IMR-90 (cell line): ENCODE data around the gene FAM186B. TPM values are rescaled to one million over a fixed set of nuclear protein-coding genes. Genes with fewer than 3 reads are reported as not detected.

Experiments
- ATAC-seq: fragments of 200-7000 bp; cut with Tn5 transposase; 2 replicates; pipeline ENCODE4 v1.9.1; 2020; ENCODE audit warnings: low read depth, mild to moderate bottlenecking, moderate library complexity
- BruUV-seq: library from RNA; stranded (reverse); fragments of 400-500 nt; replicated peaks from 2 replicates; lab custom pipeline; 2021; lab: Mats Ljungman, UMichigan
- CTCF ChIA-PET: fragments of 300-600 bp; formaldehyde crosslinking; extraction: SDS; loops from one replicate; lab custom pipeline; 2021; ENCODE audit warnings: antibody characterized with exemption; lab: Yijun Ruan, JAX
- POLR2A ChIA-PET: fragments of 300-600 bp; sonication (Branson Sonifier 250); formaldehyde crosslinking; loops from one replicate; lab custom pipeline; 2022; ENCODE audit warnings: antibody characterized with exemption; ENCODE audit not compliant: unreplicated experiment; lab: Charles Lee
- DNase-seq: peaks from one replicate; pipeline ENCODE4 v3.0.0; 2013
- H2AFZ ChIP-seq: replicated peaks from 2 replicates; pipeline ENCODE3; 2013; ENCODE audit warnings: low read length, mild to moderate bottlenecking; ENCODE audit not compliant: poor library complexity
- H2AK5ac ChIP-seq: 2 replicates; pipeline ENCODE4 v1.6.1; 2013; ENCODE audit warnings: low read depth, low read length, inconsistent platforms
- H2AK9ac ChIP-seq: replicated peaks from 2 replicates; pipeline ENCODE3; 2013; ENCODE audit warnings: mild to moderate bottlenecking, low read depth, low read length, moderate library complexity; ENCODE audit not compliant: poor library complexity
- H2BK120ac ChIP-seq: 2 replicates; pipeline ENCODE4 v1.6.1; 2013; ENCODE audit warnings: low read depth, low read length, inconsistent platforms
- H2BK15ac ChIP-seq: 3 replicates; pipeline ENCODE4 v1.6.1; 2013; ENCODE audit warnings: low read depth, low read length, inconsistent platforms
- H2BK20ac ChIP-seq: 2 replicates; pipeline ENCODE4 v1.6.1; 2013; ENCODE audit warnings: low read depth, mild to moderate bottlenecking, inconsistent platforms, low read length, moderate library complexity
- H2BK5ac ChIP-seq: 2 replicates; pipeline ENCODE4 v1.6.1; 2013; ENCODE audit warnings: mild to moderate bottlenecking, low read depth, low read length, inconsistent platforms; ENCODE audit not compliant: poor library complexity, severe bottlenecking
- H3K14ac ChIP-seq: replicated peaks from 2 replicates; pipeline ENCODE4 v1.6.1; 2013; ENCODE audit warnings: low read depth, low read length, inconsistent platforms
- H3K18ac ChIP-seq: 2 replicates; pipeline ENCODE4 v1.6.1; 2013; ENCODE audit warnings: low read depth, low read length, control low read depth
- H3K23ac ChIP-seq: 2 replicates; pipeline ENCODE4 v1.6.1; 2013; ENCODE audit warnings: low read depth, low read length, inconsistent platforms
- H3K27ac ChIP-seq: 2 replicates; pipeline ENCODE4 v1.5.1; 2013; ENCODE audit warnings: mild to moderate bottlenecking, control low read depth, low read length; ENCODE audit not compliant: insufficient read depth
- H3K27me3 ChIP-seq: 2 replicates; pipeline ENCODE4 v1.6.1; 2013; ENCODE audit warnings: low read length; ENCODE audit not compliant: control insufficient read depth, insufficient read depth
- H3K36me3 ChIP-seq: 2 replicates; pipeline ENCODE4 v1.6.1; 2013; ENCODE audit warnings: low read length, mixed read lengths; ENCODE audit not compliant: control insufficient read depth, insufficient read depth
- H3K4ac ChIP-seq: 2 replicates; pipeline ENCODE4 v1.6.1; 2013; ENCODE audit warnings: low read depth, low read length, inconsistent platforms
- H3K4me1 ChIP-seq: 2 replicates; pipeline ENCODE4 v1.6.1; 2013; ENCODE audit warnings: low read length, mixed read lengths; ENCODE audit not compliant: control insufficient read depth, insufficient read depth
- H3K4me2 ChIP-seq: 2 replicates; pipeline ENCODE4 v1.6.1; 2013; ENCODE audit warnings: low read depth, mild to moderate bottlenecking, control low read depth, low read length, moderate library complexity
- H3K4me3 ChIP-seq: 2 replicates; pipeline ENCODE4 v1.5.1; 2013; ENCODE audit warnings: low read depth, mild to moderate bottlenecking, control low read depth, low read length, moderate library complexity; ENCODE audit not compliant: insufficient read depth
- H3K56ac ChIP-seq: 2 replicates; pipeline ENCODE4 v1.6.1; 2013; ENCODE audit warnings: low read length, inconsistent platforms; ENCODE audit not compliant: insufficient read depth; ENCODE audit errors: extremely low read depth
- H3K79me1 ChIP-seq, 2 experiments: 2 replicates each; pipeline ENCODE4 v1.6.1; 2013; ENCODE audit warnings: low read length in 2 of 2, inconsistent platforms in 1 of 2, low read depth in 1 of 2
- H3K9ac ChIP-seq: 2 replicates; pipeline ENCODE4 v1.6.1; 2013; ENCODE audit warnings: low read depth, low read length, control low read depth
- H3K9me1 ChIP-seq: 2 replicates; pipeline ENCODE4 v1.6.1; 2013; ENCODE audit warnings: low read length, inconsistent platforms; ENCODE audit not compliant: insufficient read depth
- H3K9me3 ChIP-seq: 2 replicates; pipeline ENCODE4 v1.6.1; 2013; ENCODE audit warnings: low read length; ENCODE audit not compliant: control insufficient read depth, insufficient read depth
- H4K20me1 ChIP-seq: 2 replicates; pipeline ENCODE4 v1.6.1; 2013; ENCODE audit warnings: low read length, inconsistent platforms; ENCODE audit not compliant: insufficient read depth
- H4K5ac ChIP-seq: 2 replicates; pipeline ENCODE4 v1.6.1; 2013; ENCODE audit warnings: mild to moderate bottlenecking, low read depth, low read length, control low read depth
- H4K8ac ChIP-seq, 2 experiments: 2 replicates each; pipeline ENCODE4 v1.6.1; 2013; ENCODE audit warnings: low read depth in 2 of 2, low read length in 2 of 2, control low read depth in 1 of 2, inconsistent platforms in 1 of 2
- H4K91ac ChIP-seq: 2 replicates; pipeline ENCODE4 v1.6.1; 2013; ENCODE audit warnings: low read depth, low read length, inconsistent platforms; ENCODE audit not compliant: insufficient read depth
- CHD1 ChIP-seq: IDR thresholded peaks from 2 replicates; pipeline ENCODE4 v1.6.1; 2012; ENCODE audit warnings: low read depth, low read length, improper control_type of control experiment
- FOS ChIP-seq: fragments of 150-350 bp; IDR thresholded peaks from 2 replicates; pipeline ENCODE4 v1.6.1; 2016; ENCODE audit warnings: low read depth, low read length
- MAFK ChIP-seq: IDR thresholded peaks from 2 replicates; pipeline ENCODE4 v1.6.1; 2012; ENCODE audit warnings: low read depth, low read length, improper control_type of control experiment
- POLR2A ChIP-seq: IDR thresholded peaks from 2 replicates; pipeline ENCODE4 v1.6.1; 2012; ENCODE audit warnings: mild to moderate bottlenecking, low read depth, low read length
- RAD21 ChIP-seq: IDR thresholded peaks from 2 replicates; pipeline ENCODE4 v1.6.1; 2012; ENCODE audit warnings: low read length, improper control_type of control experiment
- SMC3 ChIP-seq: fragments of 150-350 bp; IDR thresholded peaks from 2 replicates; pipeline ENCODE4 v1.6.1; 2016; ENCODE audit warnings: low read depth, mild to moderate bottlenecking, antibody characterized with exemption, low read length, moderate library complexity
- WGBS, 2 experiments: methylation state at CpG; one replicate each; pipeline versions ENCODE4 v1.1.5 to v1.1.7; 2013; ENCODE audit warnings: missing lambda C conversion rate in 2 of 2; ENCODE audit not compliant: insufficient read length in 1 of 2; ENCODE audit errors: extremely low coverage in 2 of 2; 5-methylcytosine and 5-hydroxymethylcytosine counted together
- dilution Hi-C: fragments of 300-500 bp; cut with HindIII; formaldehyde crosslinking; loops from one replicate; pipeline ENCODE4 v1.14.3; 2018; ENCODE audit warnings: low sequenced_read_pairs; ENCODE audit not compliant: unreplicated experiment
- in situ Hi-C: fragments of 300-500 bp; cut with MboI; formaldehyde crosslinking; loops from 3 replicates; pipeline ENCODE4 v1.14.3; 2019; ENCODE audit warnings: low sequenced_read_pairs, inconsistent platforms, mixed read lengths
- intact Hi-C: fragments of 100-400 bp; cut with micrococcal nuclease; formaldehyde crosslinking; loops from 2 replicates; pipeline ENCODE4 v1.10.0; 2022
- polyA plus RNA-seq, 3 experiments: library from polyadenylated mRNA; depleted of rRNA; stranded (reverse); fragments of >200 nt; gene quantifications; 2 replicates each; pipeline ENCODE4 v1.2.3, GENCODE V29; 2012; ENCODE audit warnings: low replicate concordance in 1 of 3
- total RNA-seq: library from RNA; depleted of rRNA; stranded (reverse); fragments of >200 nt; gene quantifications from 2 replicates; pipeline ENCODE4 v1.2.3, GENCODE V29; 2012
- TF ChIP-seq, protein P1 (sequence below): conservative IDR thresholded peaks from 2 replicates; pipeline ENCODE4 v1.5.1; 2012; ENCODE audit warnings: mild to moderate bottlenecking, low read depth, low read length, improper control_type of control experiment
- TF ChIP-seq, protein P2 (sequence below): fragments of 150-350 bp; IDR thresholded peaks from 2 replicates; pipeline ENCODE4 v1.6.1; 2016; ENCODE audit warnings: low read depth, mild to moderate bottlenecking, low read length, moderate library complexity, borderline replicate concordance

FAM186B gene
- total and polyA plus RNA-seq, 2 of the 4 experiments (the other 2 are of a cell fraction): 0.10 to 0.18 TPM

DNA sequence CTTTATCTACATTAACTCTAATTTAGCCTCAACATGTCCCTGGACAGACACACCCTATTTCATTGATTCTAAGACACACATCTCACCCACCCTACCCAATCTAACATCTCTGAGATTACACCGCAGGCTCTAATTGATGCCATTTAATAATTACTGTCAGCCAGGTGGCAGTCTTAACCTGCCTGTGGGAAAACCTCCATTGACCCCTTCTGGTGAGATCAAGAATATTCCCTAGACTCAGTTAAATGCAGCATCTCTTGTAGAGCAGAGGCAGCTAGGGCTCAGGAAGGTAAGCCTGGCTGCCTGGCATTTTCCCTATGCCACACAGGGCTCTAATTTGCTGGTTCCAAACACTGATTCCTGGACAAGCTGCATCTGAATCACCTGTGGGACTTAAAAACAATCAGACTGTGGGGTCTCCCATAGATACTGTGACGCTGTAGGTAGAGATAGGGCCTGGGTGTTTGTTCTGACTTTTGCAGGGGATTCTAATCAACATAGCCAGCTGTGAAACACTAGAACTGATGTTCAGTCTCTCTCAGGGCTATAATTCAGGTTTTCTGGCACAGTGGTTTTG, 51.8 kb downstream of the FAM186B start:
- Histone ChIP-seq H3K4me3 (no peak overlapping the region), H4K5ac (no peak overlapping the region), H3K56ac (no peak overlapping the region), H3K18ac (no peak overlapping the region), H2BK5ac (no peak overlapping the region), H3K4me2 (no peak overlapping the region), H3K14ac (no peak overlapping the region), H4K20me1 (no peaks in the 10 kb centered on the region), H3K27me3 (peaks cover 38% of the 10 kb centered on the region), H2AK5ac (no peak overlapping the region), H3K4ac (no peak overlapping the region), H3K23ac (no peak overlapping the region), H3K9me1 (no peaks in the 10 kb centered on the region), H2AFZ (no peak overlapping the region), H4K91ac (no peak overlapping the region), H3K9ac (no peak overlapping the region), H3K4me1 (peaks cover 3% of the 10 kb centered on the region; the same call in 1 of the 2 replicates), H3K9me3 (no peaks in the 10 kb centered on the region), H2BK15ac (no peak overlapping the region), H2AK9ac (no peak overlapping the region), H2BK120ac (no peak overlapping the region), H3K79me1 (no peaks in the 10 kb centered on the region), H3K36me3 (peaks cover 13% of the 10 kb centered on the region), H2BK20ac (no peak overlapping the region), H4K8ac (no peak overlapping the region), H3K27ac (no peak overlapping the region)
- TF ChIP-seq RAD21 (peak; percentile 41), SMC3 (0 out of 2 replicates have a peak, but pooled peaks have one; percentile 18), MAFK (no peak), FOS (no peak), POLR2A (no peak), CHD1 (no peak)
- TF ChIP-seq, protein P1, sequence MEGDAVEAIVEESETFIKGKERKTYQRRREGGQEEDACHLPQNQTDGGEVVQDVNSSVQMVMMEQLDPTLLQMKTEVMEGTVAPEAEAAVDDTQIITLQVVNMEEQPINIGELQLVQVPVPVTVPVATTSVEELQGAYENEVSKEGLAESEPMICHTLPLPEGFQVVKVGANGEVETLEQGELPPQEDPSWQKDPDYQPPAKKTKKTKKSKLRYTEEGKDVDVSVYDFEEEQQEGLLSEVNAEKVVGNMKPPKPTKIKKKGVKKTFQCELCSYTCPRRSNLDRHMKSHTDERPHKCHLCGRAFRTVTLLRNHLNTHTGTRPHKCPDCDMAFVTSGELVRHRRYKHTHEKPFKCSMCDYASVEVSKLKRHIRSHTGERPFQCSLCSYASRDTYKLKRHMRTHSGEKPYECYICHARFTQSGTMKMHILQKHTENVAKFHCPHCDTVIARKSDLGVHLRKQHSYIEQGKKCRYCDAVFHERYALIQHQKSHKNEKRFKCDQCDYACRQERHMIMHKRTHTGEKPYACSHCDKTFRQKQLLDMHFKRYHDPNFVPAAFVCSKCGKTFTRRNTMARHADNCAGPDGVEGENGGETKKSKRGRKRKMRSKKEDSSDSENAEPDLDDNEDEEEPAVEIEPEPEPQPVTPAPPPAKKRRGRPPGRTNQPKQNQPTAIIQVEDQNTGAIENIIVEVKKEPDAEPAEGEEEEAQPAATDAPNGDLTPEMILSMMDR: peak; percentile 30
- TF ChIP-seq, protein P2, sequence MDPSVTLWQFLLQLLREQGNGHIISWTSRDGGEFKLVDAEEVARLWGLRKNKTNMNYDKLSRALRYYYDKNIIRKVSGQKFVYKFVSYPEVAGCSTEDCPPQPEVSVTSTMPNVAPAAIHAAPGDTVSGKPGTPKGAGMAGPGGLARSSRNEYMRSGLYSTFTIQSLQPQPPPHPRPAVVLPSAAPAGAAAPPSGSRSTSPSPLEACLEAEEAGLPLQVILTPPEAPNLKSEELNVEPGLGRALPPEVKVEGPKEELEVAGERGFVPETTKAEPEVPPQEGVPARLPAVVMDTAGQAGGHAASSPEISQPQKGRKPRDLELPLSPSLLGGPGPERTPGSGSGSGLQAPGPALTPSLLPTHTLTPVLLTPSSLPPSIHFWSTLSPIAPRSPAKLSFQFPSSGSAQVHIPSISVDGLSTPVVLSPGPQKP: no peak
- POLR2A ChIA-PET: interaction anchor here (0.6 kb wide), 1 partner anchor 206 kb away, joined by 3 read pairs; no protein-coding TSS in a partner anchor
- WGBS, 2 experiments: no CpG with 5 or more reads among the region's 2 CpGs
- DNase-seq (no peak), ATAC-seq (0 out of 2 replicates have a peak, but pooled peaks have one; percentile 22)
- dilution Hi-C loops (no loop called here), intact Hi-C loops (no loop called here), in situ Hi-C loops (no loop called here)
- no TSS peak for BruUV-seq
- CTCF ChIA-PET: interaction anchor here (0.7 to 1.3 kb wide), 6 partner anchors 10 to 222 kb away, joined by 3 to 4 read pairs (median 4); no protein-coding TSS in a partner anchor
